ENCODE results near the gene BNIPL.

The BNIPL gene, protein sequence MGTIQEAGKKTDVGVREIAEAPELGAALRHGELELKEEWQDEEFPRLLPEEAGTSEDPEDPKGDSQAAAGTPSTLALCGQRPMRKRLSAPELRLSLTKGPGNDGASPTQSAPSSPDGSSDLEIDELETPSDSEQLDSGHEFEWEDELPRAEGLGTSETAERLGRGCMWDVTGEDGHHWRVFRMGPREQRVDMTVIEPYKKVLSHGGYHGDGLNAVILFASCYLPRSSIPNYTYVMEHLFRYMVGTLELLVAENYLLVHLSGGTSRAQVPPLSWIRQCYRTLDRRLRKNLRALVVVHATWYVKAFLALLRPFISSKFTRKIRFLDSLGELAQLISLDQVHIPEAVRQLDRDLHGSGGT

DNA sequence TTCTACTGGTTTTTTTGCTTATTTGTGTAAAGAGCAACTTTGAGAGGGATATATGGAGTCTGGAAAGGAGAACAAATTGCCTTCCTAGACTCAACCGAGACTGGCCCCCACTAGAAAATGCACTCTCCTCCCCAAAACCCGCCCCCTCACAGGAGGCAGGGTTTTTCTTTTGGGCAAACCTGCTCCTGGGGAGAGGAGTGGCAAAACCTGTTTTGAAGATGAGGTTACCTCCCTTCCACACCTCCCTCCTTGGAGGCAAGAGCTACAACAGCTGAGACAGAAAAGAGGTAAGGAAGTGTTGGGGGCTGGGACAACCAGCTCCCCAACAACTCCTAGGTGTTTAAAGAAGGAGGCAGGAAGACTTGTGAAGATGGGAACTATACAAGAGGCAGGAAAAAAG lies at the start of gene BNIPL:
TSS of gene BNIPL (plus strand) at position 231 of the 400 bp plus-strand sequence. CDS start at position 371, 140 bp downstream.
- DNase-seq (ENCODE audit: low spot score) = no peak

DNA sequence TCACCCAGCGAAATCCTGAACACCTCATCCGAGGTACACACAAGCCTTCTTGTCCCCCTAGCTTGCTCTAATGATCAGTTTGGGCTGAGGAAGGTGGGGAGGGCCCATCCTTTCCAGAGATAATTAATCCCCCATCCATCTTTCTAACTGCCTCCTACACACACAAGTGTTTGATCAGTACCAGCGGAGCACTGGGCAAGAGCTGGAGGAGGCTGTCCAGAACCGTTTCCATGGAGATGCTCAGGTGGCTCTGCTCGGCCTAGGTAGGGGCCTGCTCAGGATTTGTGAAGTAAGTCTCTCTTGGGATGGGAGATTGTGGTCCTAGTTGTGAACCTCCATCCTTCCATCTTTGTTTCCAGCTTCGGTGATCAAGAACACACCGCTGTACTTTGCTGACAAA lies 48.5 kb upstream of the BNIPL start:
- DNase-seq (ENCODE audit: low spot score) = no peak

DNA sequence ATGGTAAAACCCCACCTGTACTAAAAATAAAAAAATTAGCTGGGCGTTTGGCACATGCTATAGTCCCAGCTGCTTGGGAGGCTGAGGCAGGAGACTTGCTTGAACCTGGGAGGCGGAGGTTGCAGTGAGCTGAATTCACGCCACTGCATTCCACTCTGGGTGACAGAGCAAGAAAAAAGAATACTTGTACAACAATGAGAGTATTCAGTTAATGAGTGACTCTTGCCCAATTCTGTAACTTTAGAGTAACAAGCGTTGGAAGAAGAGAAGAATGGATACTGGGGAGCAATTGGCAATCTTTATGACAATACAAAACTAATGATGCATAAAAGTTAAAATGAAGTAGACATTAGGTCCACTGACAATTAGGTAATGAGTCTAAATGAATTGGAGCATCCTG lies 43.8 kb upstream of the BNIPL start:
- DNase-seq (ENCODE audit: low spot score) = no peak

DNA sequence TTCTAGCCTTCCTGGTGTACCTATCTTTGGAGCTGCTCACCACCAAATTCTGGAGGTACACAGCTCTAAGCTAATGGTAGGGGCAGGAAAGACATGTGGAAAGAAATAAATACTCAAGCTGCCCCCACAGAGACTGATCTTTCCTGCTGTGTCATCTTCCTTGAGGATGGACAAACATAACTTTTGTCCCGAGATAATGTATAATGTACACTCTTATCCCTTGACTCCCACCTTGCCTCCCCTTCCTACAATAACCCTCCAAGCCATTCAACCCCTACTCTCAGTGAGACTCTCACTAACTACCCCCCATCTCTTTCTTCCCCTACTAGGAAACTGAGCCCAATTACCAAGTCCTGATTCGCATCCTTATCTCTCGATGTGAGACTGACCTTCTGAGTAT lies 42.1 kb upstream of the BNIPL start:
- DNase-seq (ENCODE audit: low spot score) = no peak

DNA sequence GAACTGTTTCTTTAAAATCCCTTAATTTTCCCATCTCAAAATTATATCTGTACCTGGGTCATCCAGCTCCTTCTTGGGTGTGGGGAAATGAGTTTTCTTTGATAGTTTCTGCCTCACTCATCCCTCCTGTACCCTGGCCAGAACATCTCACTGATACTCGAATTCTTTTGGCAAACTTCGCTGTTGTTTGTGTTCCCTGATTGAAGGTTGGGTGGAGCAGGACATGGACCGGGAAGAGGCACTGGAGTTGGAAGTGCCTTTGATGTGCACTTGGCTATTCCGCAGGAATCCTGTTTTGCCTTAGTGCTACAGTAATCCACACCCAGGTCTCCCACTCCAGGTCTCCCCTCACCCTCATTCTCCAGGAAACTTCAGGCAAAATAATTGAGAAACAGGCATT lies 40.9 kb upstream of the BNIPL start:
- no peak for DNase-seq (ENCODE audit: low spot score)

DNA sequence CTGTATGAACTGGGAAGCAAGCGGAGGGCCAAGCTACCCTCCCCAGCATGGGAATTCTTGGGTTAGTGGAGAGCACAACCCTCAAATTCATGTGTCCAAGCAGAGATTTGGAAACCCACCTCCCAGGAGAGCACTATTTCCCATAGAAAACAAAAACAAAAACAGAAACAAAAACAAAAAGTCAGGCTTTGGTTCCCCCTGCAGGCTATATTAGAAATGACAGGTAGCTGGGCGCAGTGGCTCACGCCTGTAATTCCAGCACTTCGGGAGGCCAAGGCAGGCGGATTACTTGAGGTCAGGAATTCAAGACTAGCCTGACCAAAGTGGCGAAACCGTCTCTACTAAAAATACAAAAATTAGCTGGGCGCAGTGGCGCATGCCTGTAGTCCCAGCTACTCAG lies 40.5 kb upstream of the BNIPL start:
- no peak for DNase-seq (ENCODE audit: low spot score)

DNA sequence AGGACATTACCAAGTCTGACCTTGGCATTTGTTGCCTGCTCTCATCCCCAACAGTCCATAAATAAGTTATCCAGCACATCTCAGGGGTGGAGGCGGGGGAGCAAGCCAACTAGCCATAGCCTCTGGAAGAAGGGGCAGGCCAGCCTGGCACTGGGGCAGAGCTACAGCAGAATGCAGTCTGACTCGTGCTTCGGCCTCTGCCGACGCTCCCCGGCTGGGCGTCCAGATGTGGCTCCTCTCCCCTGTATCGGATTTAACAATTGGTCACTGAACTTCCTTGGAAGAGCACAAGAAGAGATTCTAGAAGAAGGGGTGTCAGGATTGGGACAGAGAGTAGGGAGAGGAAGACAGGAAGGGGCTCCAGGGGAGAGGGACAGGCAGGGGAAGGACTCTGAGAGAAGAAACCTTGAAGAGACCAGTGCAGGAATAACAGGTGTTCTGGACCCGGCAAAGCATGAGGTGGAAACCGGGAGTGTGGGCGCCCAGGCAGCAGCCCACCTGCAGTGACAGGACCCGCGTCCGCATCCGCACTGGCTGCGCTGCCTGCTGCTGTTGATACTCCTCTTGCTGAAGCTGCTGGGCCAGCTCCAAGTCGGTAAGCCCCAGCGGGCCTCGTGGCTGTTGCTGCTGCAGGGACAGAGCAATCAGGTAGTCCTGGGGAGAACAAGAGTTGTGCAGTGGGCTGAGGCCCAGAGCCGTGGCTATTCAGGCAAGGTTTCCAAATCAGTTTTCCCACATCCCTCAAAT lies 39.1 kb upstream of the BNIPL start:
- no peak for DNase-seq (ENCODE audit: low spot score)

DNA sequence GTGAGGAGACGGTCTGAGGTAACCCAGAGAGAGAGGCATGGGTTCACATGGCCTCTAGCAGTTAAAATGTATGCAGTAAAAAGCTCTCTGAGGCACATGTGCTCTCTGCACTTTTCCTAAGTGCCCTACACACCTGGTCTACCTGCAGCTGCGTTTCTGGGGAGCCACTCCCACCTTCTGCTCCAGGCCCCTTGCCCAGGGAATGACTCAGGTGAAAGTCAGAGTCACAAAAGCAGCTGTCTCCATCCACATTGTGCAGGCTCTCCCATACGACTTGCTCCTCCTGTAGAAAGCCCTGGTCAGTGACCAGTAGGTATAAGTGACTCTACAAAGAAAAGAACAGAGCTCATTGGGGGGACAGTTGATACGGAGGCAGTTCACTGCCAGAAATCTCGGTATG lies 38.4 kb upstream of the BNIPL start:
- DNase-seq (ENCODE audit: low spot score) = no peak

DNA sequence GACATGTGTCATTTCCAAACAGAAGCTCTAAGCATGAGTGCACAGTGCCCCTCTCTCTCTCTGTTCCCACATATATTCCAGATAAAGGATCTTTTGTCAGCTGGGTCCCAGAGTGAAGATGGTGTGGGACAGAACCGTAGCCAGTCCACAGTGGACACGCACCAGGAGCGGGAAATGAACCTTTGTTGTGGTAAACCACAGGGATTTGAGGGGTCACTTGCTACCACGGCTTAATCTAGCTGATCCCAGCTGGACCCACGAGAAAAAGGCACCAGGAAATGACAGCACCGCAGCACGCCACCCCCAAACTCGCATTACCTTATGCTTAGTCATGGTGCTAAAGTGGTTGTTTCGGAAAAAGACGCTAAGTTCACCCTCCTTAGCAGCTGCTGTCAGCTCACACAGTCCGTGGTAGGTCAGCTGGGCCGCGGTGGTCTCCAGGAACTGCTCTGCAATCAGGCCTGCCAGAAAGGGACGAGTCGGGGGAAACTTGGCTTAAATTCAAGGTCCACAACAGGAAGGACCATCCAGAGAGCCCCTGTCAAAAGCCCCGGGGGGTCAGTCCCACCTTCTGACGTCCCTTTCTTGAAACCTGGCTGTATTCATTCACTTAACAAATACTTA lies 37.2 kb upstream of the BNIPL start:
- DNase-seq (ENCODE audit: low spot score) = peak; percentile 37

DNA sequence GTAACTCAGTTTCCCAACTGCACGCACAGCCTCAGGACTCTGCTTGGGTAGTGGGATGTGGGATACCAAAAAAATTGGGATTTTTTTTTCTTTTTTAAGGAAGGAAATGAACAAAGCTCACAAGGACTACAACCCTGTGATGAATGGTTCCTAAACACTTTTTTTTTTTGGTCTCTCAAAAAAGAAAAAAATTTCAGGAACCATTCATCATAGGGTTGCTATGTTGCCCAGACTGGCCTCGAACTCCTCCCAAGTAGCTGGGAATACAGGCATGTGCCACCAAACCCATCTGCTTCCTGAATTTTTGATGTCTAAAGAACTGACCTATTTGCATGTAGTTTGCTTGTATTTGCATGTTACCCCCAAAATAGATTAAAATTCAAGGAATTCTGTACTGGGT lies 36.5 kb upstream of the BNIPL start:
- DNase-seq (ENCODE audit: low spot score) = no peak

DNA sequence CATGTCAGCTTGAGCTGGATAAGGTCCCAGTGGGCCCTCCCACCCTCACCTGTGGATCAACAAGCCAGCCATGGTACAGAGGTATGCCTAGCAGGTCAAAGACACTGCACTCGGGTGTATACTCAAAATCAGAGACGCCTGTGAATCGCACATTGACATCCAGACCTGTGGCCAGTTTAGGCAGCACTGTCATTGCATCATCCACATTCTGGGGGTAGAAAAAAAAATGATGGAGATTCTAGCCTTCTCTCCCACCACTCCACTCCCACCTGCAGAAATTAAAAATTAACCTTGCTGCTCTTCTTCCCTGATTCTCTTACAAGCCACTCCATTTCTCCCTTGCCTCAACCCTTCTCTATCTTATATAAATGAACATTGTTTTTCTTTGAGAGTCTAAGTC lies 36.0 kb upstream of the BNIPL start:
- no peak for DNase-seq (ENCODE audit: low spot score)

DNA sequence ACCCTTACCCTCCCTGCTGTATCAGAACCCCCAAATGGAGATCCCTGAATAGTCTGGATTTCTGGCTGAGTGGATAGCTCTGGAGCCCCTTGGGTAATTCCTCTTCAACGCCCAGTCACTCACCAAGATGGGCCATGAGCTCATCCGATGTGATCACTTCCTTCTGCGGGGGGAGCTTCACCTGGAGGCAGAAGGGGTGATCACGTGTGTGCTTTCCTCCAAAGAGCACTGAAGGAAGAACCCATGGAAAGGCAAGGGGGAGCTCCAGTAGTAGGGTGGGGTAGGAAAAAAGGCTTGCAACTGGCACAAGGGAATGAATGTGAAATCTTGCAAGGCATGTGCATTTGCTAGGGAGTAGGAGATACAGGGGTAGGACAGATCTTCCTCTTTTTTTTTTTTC lies 34.8 kb upstream of the BNIPL start:
- no peak for DNase-seq (ENCODE audit: low spot score)

DNA sequence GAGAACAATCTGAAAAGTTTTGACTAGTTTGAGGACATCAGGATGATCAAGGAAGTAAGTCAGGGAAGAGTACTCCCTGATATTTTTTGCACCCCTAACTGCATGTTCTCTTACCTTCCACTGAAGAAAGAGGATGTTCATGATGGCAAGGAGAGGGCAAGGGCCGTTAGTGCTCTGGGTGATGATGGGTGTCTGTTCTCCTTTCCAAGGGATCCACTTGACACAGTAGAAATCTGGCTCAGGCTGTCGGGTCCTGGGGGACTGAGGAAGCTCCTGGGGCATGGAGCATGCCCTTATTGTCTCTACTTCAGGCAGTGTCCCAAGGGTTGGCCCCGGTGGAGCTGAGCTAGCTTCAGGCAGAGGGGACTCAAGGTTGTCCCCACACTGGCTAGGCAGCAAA lies 34.3 kb upstream of the BNIPL start:
- no peak for DNase-seq (ENCODE audit: low spot score)

DNA sequence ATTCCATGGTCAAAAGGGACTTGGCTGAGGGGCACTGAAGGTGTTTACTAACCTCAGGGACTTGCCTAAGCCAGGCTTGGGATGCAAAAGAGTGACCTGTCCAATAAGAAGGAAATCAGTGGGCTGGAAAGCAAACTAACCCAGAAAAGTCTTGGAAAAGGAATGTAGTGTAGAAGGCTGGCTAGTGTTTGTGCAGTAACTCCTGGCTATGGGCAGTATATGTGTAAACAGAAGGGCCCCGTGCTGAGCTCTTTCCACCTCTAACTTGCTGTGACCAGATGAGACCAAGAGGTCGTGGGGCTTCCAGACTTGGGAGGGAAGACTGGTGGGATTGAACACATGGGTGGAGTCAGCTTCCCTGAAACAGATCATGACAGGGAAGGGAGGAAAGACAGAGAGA lies 33.8 kb upstream of the BNIPL start:
- no peak for DNase-seq (ENCODE audit: low spot score)

DNA sequence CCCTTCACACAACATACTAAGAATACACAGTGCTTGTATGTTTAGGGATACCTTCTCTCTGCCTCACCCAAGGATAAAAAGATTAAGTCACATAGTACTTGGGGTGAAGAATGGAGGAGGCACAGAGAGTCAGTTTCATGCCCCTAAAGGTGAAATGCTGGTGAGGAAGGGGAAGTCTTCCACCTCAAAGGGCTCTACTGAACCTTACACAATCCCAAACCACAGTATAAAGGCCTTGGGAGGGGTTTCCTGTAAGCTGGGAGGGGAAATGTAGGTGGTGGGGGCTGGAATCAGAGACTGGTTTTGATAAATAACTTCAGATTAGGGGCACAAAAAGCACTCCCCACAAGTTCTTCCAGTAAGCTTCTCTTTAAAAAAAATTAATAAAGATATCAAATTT lies 33.2 kb upstream of the BNIPL start:
- no peak for DNase-seq (ENCODE audit: low spot score)

DNA sequence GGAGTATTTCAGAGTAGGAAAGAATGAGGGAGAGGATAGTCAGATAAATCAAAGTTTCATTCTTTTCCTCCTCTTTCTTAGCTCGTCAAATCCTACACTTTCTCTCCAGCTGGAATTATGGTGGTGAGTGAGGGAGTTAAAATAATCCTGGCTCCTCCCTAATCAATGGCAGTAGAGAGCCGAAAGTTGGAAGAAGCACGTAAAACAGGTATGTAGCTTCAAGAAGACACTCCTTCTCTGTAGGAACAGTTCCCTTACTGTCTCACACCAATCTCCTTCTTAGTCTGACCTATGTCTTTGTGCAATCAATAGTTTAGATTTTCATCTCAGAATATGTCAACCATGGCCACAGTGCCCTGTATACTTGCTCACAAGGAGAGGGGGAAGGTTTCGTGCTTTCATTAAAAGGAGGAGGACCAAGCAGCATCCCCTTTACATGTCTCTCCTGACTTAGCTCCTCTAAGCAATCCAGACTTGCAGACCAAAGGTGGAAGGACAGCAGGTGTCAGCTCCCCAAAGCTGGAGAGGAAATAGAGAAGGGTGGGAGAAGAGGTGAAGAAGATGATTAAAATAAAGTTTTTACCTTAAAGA lies 30.6 kb upstream of the BNIPL start:
- DNase-seq (ENCODE audit: low spot score) = no peak

DNA sequence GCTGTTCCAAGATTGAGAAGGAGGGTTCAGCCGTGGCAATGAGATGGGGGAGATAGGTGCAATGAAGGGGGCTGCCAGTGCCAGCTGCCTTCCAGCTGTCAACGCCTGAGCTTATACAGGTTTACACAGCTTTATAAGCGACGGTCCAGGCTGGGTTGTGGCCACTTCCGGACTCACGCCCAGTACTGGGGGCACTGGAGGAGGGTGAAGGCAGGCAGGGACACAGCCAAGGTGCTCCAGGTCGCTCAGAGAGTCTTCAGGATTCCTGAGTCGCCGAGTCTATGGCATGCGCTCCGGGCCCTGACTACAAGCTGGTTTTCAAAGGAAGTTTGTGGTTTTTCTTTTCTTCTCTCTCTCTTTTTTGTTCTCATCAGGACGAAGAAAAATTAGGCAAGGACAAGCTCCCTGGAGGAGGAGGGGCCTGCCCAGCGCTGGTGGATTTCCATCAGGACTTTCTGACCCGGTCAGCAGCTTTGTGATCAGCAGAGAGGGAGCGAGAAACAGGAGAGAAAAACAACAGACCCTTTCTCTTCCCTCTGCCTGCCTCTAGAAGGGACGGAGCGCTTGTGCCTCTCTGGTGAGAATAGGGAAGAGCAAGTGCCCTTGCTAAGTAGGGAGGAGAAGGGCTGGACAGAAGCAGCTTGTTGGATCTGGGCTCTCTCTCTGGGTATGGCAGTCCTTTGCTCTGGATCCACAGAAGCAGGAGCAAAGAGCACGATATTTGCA lies 29.9 kb upstream of the BNIPL start, which contains the start of gene MINDY1:
TSS of gene MINDY1 (minus strand) at position 576 of the 726 bp plus-strand sequence. CDS start 4,285 bp downstream, outside the sequence.
- peak; percentile 86 for DNase-seq (ENCODE audit: low spot score)

DNA sequence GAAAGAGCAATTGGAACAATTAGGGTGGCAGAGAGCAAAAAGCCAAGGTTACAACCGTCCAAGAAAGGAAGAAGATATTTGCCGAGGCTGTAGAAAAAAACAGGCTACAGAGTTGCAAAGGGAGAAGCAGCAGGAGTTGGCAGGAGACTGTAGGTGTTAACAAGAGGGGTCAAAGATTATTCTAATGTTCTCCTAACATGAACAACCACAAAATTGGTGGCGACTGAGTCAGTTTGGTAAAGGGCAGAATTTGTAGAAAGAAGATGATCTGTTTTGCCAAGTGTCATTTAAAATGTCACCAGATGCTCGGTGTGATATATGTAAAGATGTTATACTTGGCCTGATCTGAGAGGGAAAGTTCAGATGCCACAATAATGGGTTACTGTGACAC lies 28.5 kb upstream of the BNIPL start:
- DNase-seq (ENCODE audit: low spot score) = no peak

DNA sequence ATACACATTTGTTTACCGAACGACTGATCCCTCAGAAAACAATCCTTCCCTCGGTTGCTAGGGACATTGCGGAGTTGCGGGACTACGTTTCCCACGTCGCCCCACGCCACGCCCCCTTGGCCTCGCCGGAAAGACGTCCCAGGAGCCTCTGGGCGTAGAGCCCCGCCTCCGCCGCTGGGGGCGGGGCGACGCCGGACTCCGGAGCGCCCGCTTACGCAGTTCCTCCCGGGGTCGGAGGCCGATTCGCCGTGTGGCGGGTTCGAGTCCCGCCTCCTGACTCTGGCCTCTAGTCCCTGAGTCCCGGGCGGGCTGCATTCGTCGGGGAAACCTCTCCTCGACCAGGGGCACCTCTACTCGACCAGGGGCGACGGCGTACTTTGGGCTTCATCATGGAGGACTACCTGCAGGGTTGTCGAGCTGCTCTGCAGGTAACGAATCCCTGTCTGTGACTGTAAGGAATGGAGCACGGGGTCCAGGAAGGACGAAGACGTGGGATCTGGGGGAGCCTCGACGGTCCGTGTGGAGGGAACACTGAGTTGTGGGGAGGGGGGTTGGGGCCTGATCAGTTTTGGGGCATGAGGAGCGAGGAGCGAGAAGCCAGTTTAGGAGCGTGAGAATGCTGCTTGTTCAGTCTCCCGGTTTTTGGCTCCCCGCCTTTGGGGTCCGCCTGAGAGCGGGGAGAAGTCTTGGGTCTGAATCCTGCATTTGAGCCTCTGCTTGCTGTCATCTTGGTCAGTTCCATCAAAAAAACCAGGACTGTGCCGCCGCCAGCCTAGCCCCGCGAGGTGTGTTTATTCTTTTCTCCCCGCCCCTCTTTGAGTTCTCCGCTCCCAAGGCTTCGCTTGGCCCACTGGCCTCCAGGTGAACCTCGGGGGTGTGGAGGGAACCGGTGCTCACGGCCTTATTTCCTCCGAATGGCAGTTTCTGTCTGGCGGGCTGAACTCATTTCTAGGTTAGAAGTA lies 27.9 kb upstream of the BNIPL start, which contains the start of gene PRUNE1:
TSS of gene PRUNE1 (plus strand) at position 206 of the 962 bp plus-strand sequence. CDS start at position 390, 184 bp downstream.
- peak; percentile 99 for DNase-seq (ENCODE audit: low spot score)

DNA sequence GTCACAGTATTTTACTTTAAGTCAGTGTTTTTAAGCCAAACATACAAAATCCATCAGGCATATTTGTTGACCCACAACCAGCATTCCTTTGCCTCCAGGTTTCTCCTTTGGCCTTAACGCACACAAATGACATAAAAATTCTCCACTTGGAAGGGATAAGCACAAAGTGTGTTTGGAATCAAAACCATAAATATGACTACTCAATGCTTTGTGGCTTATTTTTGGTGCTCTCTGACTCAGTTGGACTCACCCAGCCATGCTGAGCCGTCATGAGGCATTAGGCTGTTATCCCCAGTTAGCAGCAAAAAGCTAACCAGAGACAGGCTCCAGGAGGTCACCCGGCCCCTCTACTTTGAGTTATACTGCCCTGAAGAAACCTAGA lies 27.2 kb upstream of the BNIPL start:
- DNase-seq (ENCODE audit: low spot score) = peak; percentile 38
